ENCODE measurements around the gene TEDC2. TPM values are rescaled to one million over a fixed set of nuclear protein-coding genes. Genes with fewer than 3 reads are reported as not detected.

The TEDC2 gene
- total RNA-seq, 1 donor from 2014 or later, result 32.2 TPM

- H3K4me1 Mint-ChIP-seq (ENCODE audit: low read depth), result peaks cover 22% of the 10 kb centered on the region
- no peaks in the 10 kb centered on the region for H3K36me3 Mint-ChIP-seq (ENCODE audit: insufficient read depth)
- no peak overlapping the region for H3K27ac Mint-ChIP-seq
- H3K4me3 Mint-ChIP-seq (ENCODE audit: low read depth), result peak overlapping the region; percentile 67
- no peak for DNase-seq (ENCODE audit: low spot score, unreplicated experiment)
- no peaks in the 10 kb centered on the region for H3K9me3 Mint-ChIP-seq (ENCODE audit: low read depth)
- peaks cover 21% of the 10 kb centered on the region for H3K27me3 Mint-ChIP-seq
- TF ChIP-seq, protein P1, sequence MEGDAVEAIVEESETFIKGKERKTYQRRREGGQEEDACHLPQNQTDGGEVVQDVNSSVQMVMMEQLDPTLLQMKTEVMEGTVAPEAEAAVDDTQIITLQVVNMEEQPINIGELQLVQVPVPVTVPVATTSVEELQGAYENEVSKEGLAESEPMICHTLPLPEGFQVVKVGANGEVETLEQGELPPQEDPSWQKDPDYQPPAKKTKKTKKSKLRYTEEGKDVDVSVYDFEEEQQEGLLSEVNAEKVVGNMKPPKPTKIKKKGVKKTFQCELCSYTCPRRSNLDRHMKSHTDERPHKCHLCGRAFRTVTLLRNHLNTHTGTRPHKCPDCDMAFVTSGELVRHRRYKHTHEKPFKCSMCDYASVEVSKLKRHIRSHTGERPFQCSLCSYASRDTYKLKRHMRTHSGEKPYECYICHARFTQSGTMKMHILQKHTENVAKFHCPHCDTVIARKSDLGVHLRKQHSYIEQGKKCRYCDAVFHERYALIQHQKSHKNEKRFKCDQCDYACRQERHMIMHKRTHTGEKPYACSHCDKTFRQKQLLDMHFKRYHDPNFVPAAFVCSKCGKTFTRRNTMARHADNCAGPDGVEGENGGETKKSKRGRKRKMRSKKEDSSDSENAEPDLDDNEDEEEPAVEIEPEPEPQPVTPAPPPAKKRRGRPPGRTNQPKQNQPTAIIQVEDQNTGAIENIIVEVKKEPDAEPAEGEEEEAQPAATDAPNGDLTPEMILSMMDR (IDR thresholded peaks at IDR 0.05; ENCODE audit: unreplicated experiment), result no peak
These were observed 13.6 kb downstream of the TEDC2 start for GRCh38 chr16:2473446-2473926.

DNA sequence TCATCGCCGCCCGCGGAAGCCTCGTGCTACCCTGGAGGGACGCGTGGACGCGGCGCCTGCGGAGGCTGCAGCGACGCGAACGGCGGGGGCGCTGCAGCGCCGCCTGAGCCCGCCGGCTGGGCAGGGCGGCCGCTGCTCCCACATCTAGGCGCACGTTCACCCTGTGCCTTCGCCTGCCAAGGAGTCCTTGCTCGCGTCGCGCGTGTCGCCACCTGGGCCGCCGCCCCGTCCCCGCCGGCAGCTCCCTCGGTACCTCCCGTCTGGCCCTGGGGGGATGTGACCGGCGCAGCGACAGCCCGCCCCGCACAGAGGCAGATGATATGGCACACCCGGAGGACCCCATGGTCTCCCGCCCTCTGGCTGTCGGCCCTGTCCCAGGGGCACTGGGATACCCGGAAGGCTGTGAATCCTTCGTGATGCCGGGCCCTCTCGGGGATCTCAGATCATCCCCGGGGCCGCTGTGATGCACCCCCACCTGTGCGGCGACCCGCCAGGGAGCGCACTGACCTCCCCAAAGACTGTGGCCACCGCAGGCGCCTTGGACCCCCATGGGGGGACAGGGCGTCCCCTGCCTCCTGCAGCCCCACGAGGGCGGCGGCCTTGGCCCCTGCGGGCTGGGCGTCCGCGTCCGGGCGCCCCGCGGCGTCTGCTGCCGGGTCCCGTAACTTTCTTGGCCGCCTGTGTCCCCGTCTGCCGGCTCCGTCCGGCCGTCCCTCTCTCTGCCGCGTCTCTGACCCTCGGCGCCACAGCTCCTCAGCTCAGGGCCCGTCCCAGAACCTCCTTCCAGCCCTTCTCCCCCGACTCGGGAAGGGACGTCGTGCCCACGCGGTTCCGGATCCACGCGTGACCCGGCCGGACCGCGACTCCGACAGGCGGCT, 14.3 kb downstream of the TEDC2 start:
- Mint-ChIP-seq H3K4me1 (ENCODE audit: low read depth) (peaks cover 21% of the 10 kb centered on the region), H3K9me3 (ENCODE audit: low read depth) (no peaks in the 10 kb centered on the region), H3K27me3 (peaks cover 21% of the 10 kb centered on the region), H3K36me3 (ENCODE audit: insufficient read depth) (no peaks in the 10 kb centered on the region), H3K27ac (no peak overlapping the region), H3K4me3 (ENCODE audit: low read depth) (peak overlapping the region; percentile 67)
- TF ChIP-seq, protein P1 (IDR thresholded peaks at IDR 0.05; ENCODE audit: unreplicated experiment), result peak; percentile 55
- DNase-seq (ENCODE audit: low spot score, unreplicated experiment), result no peak

DNA sequence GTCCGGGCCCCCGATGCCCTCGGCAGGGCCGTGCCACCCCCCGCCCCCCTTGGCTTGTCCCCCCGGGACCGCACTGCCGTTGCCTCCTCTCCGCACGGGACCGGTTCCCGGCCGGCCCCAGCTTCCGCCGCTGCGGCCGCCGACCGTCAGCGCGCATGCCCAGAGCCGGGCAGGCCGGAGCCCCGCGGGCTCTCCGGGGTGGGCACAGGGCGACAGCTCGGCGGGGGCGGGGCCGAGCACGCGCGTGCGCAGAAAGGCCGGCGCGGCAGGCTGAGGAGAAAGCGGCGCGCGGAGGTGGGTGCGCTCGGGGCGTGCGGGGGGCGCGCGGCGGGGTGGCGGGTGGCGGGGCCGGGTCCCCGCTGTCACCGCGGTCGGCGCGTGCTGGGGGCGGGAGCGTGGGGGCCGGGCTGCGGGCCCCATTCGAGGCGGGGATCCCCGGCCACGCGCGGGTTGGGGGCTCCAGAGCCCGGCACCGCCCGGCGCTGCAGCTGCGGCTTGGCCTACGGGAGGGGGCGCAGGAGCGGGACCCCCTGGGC, 15.0 kb downstream of the TEDC2 start, which contains the start of gene TBC1D24:
TSS of gene TBC1D24 (plus strand) at position 251 of the 536 bp plus-strand sequence. CDS start 21,022 bp downstream, outside the sequence.
- peak; percentile 88 for DNase-seq (ENCODE audit: low spot score, unreplicated experiment)
- TF ChIP-seq, protein P1 (IDR thresholded peaks at IDR 0.05; ENCODE audit: unreplicated experiment), result no peak
- H3K4me3 Mint-ChIP-seq (ENCODE audit: low read depth), result peak within 1 kb of the TSS; percentile 69
- peaks cover 19% of the 10 kb centered on the region for H3K4me1 Mint-ChIP-seq (ENCODE audit: low read depth)
- no peaks in the 10 kb centered on the region for H3K36me3 Mint-ChIP-seq (ENCODE audit: insufficient read depth)
- H3K9me3 Mint-ChIP-seq (ENCODE audit: low read depth), result no peaks in the 10 kb centered on the region
- peaks cover 17% of the 10 kb centered on the region for H3K27me3 Mint-ChIP-seq
- H3K27ac Mint-ChIP-seq, result peak within 1 kb of the TSS; percentile 56

DNA sequence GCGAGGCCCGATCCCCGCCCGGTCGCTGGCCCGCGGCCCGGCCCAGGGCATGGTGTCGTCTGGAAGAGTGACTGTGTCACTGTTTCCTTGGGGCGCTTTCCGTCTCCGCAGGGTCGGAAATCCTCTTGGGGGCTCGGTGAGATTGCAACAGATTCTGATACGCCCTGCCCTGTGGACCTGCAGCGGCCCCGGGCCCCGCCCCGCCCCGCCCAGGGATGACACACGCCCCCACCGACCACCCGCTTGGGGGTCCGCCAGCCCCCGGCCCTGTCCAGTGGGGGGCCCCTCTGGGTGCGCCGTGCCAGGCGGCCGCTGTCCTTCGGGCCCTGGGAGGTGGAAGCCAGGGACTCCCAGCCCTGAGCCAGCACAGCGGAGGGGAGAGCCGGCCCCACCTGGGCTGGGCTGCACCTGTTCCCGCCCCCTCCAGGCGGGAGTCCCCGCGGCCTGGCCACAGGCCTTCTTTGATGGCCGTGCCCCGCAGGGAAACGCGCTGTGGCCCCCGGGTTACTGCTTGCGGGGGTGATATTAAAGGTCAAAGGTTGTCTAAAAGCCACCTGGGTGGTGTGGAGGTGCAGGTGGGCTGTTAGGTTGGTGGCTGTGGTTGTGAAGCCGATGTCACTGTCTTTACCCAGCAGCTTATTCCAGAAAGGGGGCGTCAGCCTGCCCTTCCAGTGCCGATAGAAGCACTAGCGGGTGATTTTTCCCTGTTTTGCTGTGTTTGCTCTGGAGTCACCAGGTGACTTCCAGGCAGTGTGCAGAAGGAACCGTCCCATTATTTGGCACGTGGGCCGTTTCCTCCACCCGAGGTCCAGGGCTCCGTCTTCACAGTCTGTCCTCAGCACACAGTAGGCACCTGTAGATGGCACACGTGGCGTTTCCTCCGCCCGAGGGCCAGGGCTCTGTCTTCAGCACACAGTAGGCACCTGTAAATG, 15.8 kb downstream of the TEDC2 start:
- TF ChIP-seq, protein P1 (IDR thresholded peaks at IDR 0.05; ENCODE audit: unreplicated experiment), result no peak
- Mint-ChIP-seq H3K36me3 (ENCODE audit: insufficient read depth) (no peaks in the 10 kb centered on the region), H3K27me3 (peaks cover 12% of the 10 kb centered on the region), H3K4me3 (ENCODE audit: low read depth) (peak overlapping the region; percentile 69), H3K27ac (peak overlapping the region; percentile 56), H3K4me1 (ENCODE audit: low read depth) (peaks cover 16% of the 10 kb centered on the region), H3K9me3 (ENCODE audit: low read depth) (no peaks in the 10 kb centered on the region)
- no peak for DNase-seq (ENCODE audit: low spot score, unreplicated experiment)
